Activated CD4-positive, alpha-beta T cell treated with anti-CD3 and anti-CD28 coated beads, Interleukin-2, amount 50 U/mL, for 4 hours (primary cell): ENCODE data around the gene WLS.
"Not testable (repeated sequence)": the region's sequence is repeated elsewhere in the genome, so short reads cannot be mapped to it uniquely, and the experiment has no call there.

Experiments
- DNase-seq, 2 experiments: peaks; one replicate each; pipeline ENCODE4 v3.0.0-alpha.2; 2020

WLS gene

GRCh38 chr1:68232289-68233148, at the start of gene WLS:
Gene WLS, minus strand, starts transcription at chr1:68232523. Its CDS starts 224 bp downstream, at chr1:68232299.
- no peak for DNase-seq

GRCh38 chr1:68280286-68280685, 48.0 kb upstream of the WLS start:
- DNase-seq = no peak

- DNase-seq = no peak
Observed at GRCh38 chr1:68279846-68280245, 47.5 kb upstream of the WLS start.

GRCh38 chr1:68278221-68278620, 45.9 kb upstream of the WLS start:
- no peak for DNase-seq

GRCh38 chr1:68276448-68276847, 44.1 kb upstream of the WLS start:
- DNase-seq = no peak

- DNase-seq = no peak
Observed at GRCh38 chr1:68273530-68273929, 41.2 kb upstream of the WLS start.

- DNase-seq = no peak
Observed at GRCh38 chr1:68271596-68271995, 39.3 kb upstream of the WLS start.

GRCh38 chr1:68270951-68271350, 38.6 kb upstream of the WLS start:
- no peak for DNase-seq

- no peak for DNase-seq
Observed at GRCh38 chr1:68269637-68270430, 37.5 kb upstream of the WLS start.

GRCh38 chr1:68268896-68269483, 36.7 kb upstream of the WLS start:
- DNase-seq = no peak

GRCh38 chr1:68256824-68257223, 24.5 kb upstream of the WLS start:
- DNase-seq = not testable (repeated sequence)

GRCh38 chr1:68255301-68255700, 23.0 kb upstream of the WLS start:
- DNase-seq = no peak

GRCh38 chr1:68254667-68255226, 22.4 kb upstream of the WLS start:
- no peak for DNase-seq

GRCh38 chr1:68237040-68237439, 4.7 kb upstream of the WLS start:
- DNase-seq = no peak

- DNase-seq = no peak
Observed at GRCh38 chr1:68234094-68234493, 1.8 kb upstream of the WLS start.

- DNase-seq = no peak
Observed at GRCh38 chr1:68233202-68233601, 879 bp upstream of the WLS start.

GRCh38 chr1:68231627-68232288, 565 bp downstream of the WLS start:
- no peak for DNase-seq

GRCh38 chr1:68230901-68231626, 1.3 kb downstream of the WLS start:
- no peak for DNase-seq

- no peak for DNase-seq
Observed at GRCh38 chr1:68230484-68230802, 1.9 kb downstream of the WLS start.

- DNase-seq = no peak
Observed at GRCh38 chr1:68229650-68230483, 2.5 kb downstream of the WLS start.

- no peak for DNase-seq
Observed at GRCh38 chr1:68228851-68229250, 3.5 kb downstream of the WLS start.
